HFF-Myc (cell line): ENCODE data around the gene CHKA.
A peak's percentile ranks its signal among the peaks of the same experiment; 100 is the strongest.

Experiments used
- DNase-seq: peaks from one replicate; pipeline ENCODE4 v3.0.0-alpha.2; 2011; ENCODE audit warnings: low read depth; ENCODE audit errors: extremely low read depth
- H3K4me3 ChIP-seq: replicated peaks from 2 replicates; pipeline ENCODE4 v1.5.1; 2011; ENCODE audit warnings: low read depth, mild to moderate bottlenecking, control low read depth, low read length
- TF ChIP-seq, protein P1 (sequence below): IDR thresholded peaks from 2 replicates; pipeline ENCODE4 v1.5.1; 2012; ENCODE audit warnings: mild to moderate bottlenecking, low read depth, low read length, control low read depth; ENCODE audit errors: missing control alignments

Gene CHKA

DNA sequence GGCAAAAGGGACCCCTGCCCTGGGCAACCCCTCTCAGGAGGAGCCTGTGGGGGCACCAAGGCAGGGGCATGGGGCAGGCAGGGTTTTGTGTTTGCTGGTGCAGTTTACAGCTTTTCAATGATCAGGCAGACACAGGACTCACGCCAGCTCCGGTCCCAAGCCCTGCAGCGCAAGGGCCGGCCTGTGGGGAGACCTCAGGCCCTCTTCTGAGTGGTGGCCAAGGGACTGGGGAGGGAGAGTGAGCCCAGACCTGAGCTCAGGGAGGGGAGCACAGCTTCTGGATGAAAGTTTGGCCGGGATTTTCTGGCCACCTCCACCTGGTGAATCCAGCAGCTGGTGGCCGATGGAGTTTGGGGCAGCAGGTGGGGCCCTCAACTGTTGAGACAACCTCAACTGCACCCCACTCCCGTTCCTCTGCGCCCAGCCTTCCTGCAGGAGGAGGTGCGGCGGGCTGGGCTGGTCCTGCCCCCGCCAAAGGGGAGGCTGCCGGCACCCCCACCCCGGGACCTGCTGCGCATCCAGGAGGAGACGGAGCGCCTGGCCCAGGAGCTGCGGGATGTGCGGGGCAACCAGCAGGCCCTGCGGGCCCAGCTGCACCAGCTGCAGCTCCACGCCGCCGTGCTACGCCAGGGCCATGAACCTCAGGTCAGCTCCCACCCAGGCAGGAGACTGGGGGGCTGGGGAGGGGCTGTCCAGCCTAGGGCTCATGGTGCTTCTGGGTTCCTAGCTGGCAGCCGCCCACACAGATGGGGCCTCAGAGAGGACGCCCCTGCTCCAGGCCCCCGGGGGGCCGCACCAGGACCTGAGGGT, 78.8 kb downstream of the CHKA start:
- H3K4me3 ChIP-seq, result no peak overlapping the region
- DNase-seq, result no peak
- TF ChIP-seq, protein P1, sequence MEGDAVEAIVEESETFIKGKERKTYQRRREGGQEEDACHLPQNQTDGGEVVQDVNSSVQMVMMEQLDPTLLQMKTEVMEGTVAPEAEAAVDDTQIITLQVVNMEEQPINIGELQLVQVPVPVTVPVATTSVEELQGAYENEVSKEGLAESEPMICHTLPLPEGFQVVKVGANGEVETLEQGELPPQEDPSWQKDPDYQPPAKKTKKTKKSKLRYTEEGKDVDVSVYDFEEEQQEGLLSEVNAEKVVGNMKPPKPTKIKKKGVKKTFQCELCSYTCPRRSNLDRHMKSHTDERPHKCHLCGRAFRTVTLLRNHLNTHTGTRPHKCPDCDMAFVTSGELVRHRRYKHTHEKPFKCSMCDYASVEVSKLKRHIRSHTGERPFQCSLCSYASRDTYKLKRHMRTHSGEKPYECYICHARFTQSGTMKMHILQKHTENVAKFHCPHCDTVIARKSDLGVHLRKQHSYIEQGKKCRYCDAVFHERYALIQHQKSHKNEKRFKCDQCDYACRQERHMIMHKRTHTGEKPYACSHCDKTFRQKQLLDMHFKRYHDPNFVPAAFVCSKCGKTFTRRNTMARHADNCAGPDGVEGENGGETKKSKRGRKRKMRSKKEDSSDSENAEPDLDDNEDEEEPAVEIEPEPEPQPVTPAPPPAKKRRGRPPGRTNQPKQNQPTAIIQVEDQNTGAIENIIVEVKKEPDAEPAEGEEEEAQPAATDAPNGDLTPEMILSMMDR, result no peak

DNA sequence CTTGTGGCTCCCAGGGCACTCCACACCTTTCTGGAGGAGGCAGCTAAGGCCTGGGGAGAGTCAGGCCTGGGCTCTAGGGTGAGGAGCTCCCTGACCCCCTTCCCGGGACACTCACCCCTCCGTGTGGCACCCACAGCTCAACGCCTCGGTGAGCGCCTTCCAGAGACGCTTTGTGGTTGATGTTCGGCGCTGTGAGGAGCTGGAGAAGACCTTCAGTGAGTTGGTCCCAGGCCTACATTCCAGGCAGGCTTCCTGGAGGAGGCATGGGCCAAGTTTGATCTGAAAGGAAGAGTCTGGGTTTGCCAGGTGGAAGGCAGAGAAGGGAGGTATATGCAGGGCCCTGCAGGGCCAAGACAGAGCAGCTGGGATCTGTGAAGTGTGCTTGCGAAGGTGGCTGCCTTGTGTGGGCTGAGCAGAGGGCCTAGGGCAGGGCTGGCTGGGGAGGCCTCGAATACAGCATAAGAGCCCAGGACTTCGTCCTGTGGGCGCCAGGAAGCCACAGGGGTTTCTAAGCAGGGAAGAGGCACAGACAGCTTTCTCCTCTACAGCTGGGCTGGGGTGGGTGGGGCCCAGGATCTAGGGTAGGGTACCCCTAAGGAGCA, 79.5 kb downstream of the CHKA start:
- DNase-seq, result no peak
- TF ChIP-seq, protein P1, result no peak
- H3K4me3 ChIP-seq, result no peak overlapping the region

DNA sequence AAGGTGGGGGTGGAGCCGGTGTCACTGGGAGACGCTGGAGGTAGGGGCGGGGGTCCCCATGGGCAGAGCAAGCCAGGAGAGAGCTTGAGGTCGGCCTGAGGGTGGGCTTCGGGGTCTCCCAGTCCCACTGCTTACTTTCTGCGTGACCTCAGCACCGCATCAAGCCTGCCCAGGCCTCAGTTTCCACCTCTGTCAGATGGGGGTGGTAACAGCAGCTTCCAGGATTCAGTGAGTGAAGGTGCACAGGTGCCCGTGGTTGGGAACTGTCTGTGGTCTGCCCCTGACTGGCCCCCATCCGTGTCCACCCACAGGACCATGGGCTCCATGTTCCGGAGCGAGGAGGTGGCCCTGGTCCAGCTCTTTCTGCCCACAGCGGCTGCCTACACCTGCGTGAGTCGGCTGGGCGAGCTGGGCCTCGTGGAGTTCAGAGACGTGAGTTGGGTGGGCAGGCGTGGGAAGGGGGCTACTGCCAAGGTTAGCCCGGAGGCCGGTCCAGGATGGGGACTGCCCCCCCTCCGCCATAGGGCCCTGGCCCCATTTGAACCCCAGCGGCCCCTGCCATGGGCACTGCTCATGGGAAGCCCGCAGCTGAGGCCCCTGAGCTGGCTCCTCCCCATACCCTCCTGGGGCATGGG, 80.1 kb downstream of the CHKA start:
- H3K4me3 ChIP-seq, result peak overlapping the region; percentile 57
- TF ChIP-seq, protein P1, result no peak
- no peak for DNase-seq

DNA sequence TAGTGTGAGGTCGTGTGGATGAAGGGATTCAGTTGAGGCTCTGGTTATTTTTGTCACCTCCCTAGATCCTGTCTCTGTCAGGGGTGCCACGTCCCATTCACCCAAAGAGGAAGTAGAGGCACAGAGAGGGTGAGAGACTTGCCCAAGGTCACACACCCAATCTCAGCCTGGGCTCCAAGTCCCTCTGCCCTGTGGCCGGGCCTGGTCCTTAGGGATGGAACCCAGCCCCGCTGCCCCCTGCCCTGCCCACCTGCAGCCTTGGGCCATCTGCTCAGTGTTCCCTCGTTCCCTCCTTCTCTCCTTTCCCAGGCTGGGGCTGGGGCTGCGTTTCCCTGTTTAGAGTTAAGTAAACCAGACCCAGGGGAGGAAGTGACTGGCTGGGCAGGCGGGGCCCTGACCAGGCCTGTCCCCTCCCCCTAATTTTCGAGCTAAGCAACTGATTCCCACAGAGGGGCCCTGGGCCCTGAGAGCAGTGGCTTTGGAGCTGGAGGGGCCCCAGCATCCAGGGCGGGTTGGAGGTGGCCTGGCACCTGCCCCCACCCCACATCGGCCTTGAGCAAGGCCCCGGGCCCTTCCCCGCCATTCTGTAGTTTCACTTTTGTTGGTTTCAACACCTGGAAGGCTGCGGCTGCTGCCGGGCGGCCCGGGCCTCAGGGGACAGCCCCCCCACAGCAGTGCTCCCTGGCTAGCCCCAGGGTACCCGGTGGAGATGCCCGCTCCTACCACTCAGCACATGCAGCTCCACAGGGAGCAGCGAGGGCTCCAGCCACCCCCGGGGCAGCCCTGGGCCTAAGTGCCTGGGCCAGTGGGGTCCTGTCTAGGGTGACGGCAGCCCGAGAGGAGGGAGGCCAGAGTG, 80.9 kb downstream of the CHKA start:
- DNase-seq, result peak; percentile 19
- peak overlapping the region; percentile 57 for H3K4me3 ChIP-seq
- TF ChIP-seq, protein P1, result no peak

DNA sequence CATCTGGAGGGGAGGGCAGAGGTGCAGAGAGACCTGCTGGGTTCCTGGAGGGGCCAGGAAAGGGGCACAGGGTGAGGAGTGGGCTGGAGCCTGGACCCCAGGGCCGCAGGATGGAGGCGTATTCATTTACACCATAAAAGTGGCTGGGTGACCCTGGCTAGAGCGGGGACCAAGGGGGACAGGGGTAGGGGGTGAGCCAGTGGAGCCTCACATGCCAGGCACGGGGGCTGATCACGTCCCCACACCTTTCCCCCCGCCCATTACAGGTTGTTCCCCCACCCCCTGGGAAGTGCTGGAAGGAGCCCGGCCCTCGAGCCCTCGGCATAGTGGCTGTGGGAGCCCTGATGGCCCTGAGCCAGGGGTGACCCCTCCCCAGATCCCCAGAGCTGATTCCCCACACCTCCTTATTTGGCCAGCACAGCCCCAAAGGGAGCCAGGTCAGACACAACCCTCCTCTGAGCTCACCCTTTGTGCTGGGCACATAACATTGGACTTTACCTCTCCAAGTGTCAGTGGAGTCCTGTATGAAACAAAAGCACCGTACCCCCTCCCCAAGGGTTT, 81.6 kb downstream of the CHKA start:
- TF ChIP-seq, protein P1, result no peak
- no peak for DNase-seq
- peak overlapping the region; percentile 57 for H3K4me3 ChIP-seq
